SW 1271 (cell line): Measurements from ENCODE around the gene PPP1R15A.
"Not testable (repeated sequence)": the region's sequence is repeated elsewhere in the genome, so short reads cannot be mapped to it uniquely, and the experiment has no call there.

Experiments used
- DNase-seq, 2 experiments: peaks; one replicate each; lab custom pipeline; 2025; lab: John Stamatoyannopoulos, UW

The PPP1R15A gene

GRCh38 chr19:48881741-48882657, 9.8 kb downstream of the PPP1R15A start:
- DNase-seq = peak in 1 of 2 experiments; percentile 16

- DNase-seq = no peak
Observed at GRCh38 chr19:48883726-48884125, 11.5 kb downstream of the PPP1R15A start.

GRCh38 chr19:48887861-48888612, 15.8 kb downstream of the PPP1R15A start:
- DNase-seq = no peak

- DNase-seq = not testable (repeated sequence)
Observed at GRCh38 chr19:48889496-48889895, 17.3 kb downstream of the PPP1R15A start.

- no peak for DNase-seq
Observed at GRCh38 chr19:48890551-48890950, 18.3 kb downstream of the PPP1R15A start.

GRCh38 chr19:48895226-48895625, 23.0 kb downstream of the PPP1R15A start:
- DNase-seq = no peak

- DNase-seq = no peak
Observed at GRCh38 chr19:48896191-48896720, 24.0 kb downstream of the PPP1R15A start.

GRCh38 chr19:48897181-48897580, 25.0 kb downstream of the PPP1R15A start:
- no peak for DNase-seq

- DNase-seq = not testable (repeated sequence)
Observed at GRCh38 chr19:48899386-48899749, 27.1 kb downstream of the PPP1R15A start.

- peak; percentile 94 to 97 for DNase-seq
Observed at GRCh38 chr19:48899781-48900476, 27.7 kb downstream of the PPP1R15A start, which contains the start of gene NUCB1. NUCB1 (plus strand) TSS chr19:48900312; CDS start chr19:48900797, 485 bp downstream.

- peak in 1 of 2 experiments; percentile 30 for DNase-seq
Observed at GRCh38 chr19:48900477-48901406, 28.5 kb downstream of the PPP1R15A start.

- DNase-seq = not testable (repeated sequence)
Observed at GRCh38 chr19:48902291-48902690, 30.1 kb downstream of the PPP1R15A start.

- not testable (repeated sequence) for DNase-seq
Observed at GRCh38 chr19:48903788-48904187, 31.6 kb downstream of the PPP1R15A start.

GRCh38 chr19:48905664-48906063, 33.4 kb downstream of the PPP1R15A start:
- no peak for DNase-seq

GRCh38 chr19:48906324-48906723, 34.1 kb downstream of the PPP1R15A start:
- no peak for DNase-seq

GRCh38 chr19:48907671-48908070, 35.5 kb downstream of the PPP1R15A start:
- no peak for DNase-seq

GRCh38 chr19:48909424-48910077, 37.3 kb downstream of the PPP1R15A start:
- not testable (repeated sequence) for DNase-seq

GRCh38 chr19:48910803-48911202, 38.6 kb downstream of the PPP1R15A start:
- no peak for DNase-seq

- peak in 1 of 2 experiments; percentile 27 for DNase-seq
Observed at GRCh38 chr19:48913114-48913889, 41.1 kb downstream of the PPP1R15A start.
